HepG2 (cell line): ENCODE data around the gene HABP2. TPM values are rescaled to one million over a fixed set of nuclear protein-coding genes. Genes with fewer than 3 reads are reported as not detected.

Experiments
- ATAC-seq: fragments of 200-7000 bp; cut with Tn5 transposase; 3 replicates; pipeline ENCODE4 v1.9.1; 2020; ENCODE audit warnings: mild to moderate bottlenecking, moderate library complexity
- BruUV-seq: library from RNA; stranded (reverse); fragments of 400-500 nt; replicated peaks from 2 replicates; lab custom pipeline; 2021; lab: Mats Ljungman, UMichigan
- CTCF ChIA-PET: fragments of 300-600 bp; formaldehyde crosslinking; extraction: SDS; loops from one replicate; lab custom pipeline; 2021; ENCODE audit warnings: low total read pairs, inconsistent platforms, low intra/inter-chr PET ratio; lab: Yijun Ruan, JAX
- POLR2A ChIA-PET: fragments of 350-600 bp; sonication (Branson Sonifier 250); formaldehyde crosslinking; loops from one replicate; lab custom pipeline; 2020; ENCODE audit warnings: antibody characterized with exemption, inconsistent platforms; lab: Yijun Ruan, JAX
- DNase-seq: peaks from one replicate; pipeline ENCODE4 v3.0.0-alpha.2; 2015; ENCODE audit warnings: low spot score
- FAIRE-seq: peaks from 3 replicates; lab custom pipeline; 2011; peaks lifted over from hg19 to GRCh38; lab: Jason Lieb, UNC
- H2AFZ ChIP-seq: one replicate; pipeline ENCODE4 v1.6.1; 2011; ENCODE audit warnings: low read length, inconsistent platforms
- H3K27ac ChIP-seq: fragments of 300-600 bp; 3 replicates; pipeline ENCODE4 v1.8.0; 2011; ENCODE audit warnings: mixed run types, mild to moderate bottlenecking, mixed read lengths, low read length, inconsistent platforms; ENCODE audit not compliant: insufficient read depth; ENCODE audit errors: extremely low read length
- H3K27me3 ChIP-seq, 2 experiments: fragments of 200-600 bp in 1 of 2; 2 replicates in 1 of 2; 3 replicates in 1 of 2; pipeline versions ENCODE4 v1.6.0 to v1.8.0; 2011; ENCODE audit warnings: low read length in 2 of 2, mild to moderate bottlenecking in 2 of 2, moderate library complexity in 2 of 2, inconsistent platforms in 1 of 2; ENCODE audit not compliant: insufficient read depth in 2 of 2, control insufficient read depth in 1 of 2
- H3K36me3 ChIP-seq, 2 experiments: fragments of 200-600 bp in 1 of 2; replicated peaks in 1 of 2; 2 replicates in 1 of 2; 3 replicates in 1 of 2; pipeline versions ENCODE4 v1.5.1 to v1.8.0; 2011; ENCODE audit warnings: low read length in 2 of 2, inconsistent platforms in 1 of 2; ENCODE audit not compliant: insufficient read depth in 2 of 2, control insufficient read depth in 1 of 2
- H3K4me1 ChIP-seq: 2 replicates; pipeline ENCODE4 v1.5.1; 2012; ENCODE audit warnings: low read length, inconsistent platforms; ENCODE audit not compliant: insufficient read depth
- H3K4me2 ChIP-seq: 2 replicates; pipeline ENCODE4 v1.6.0; 2011; ENCODE audit warnings: low read depth, low read length, inconsistent platforms
- H3K4me3 ChIP-seq, 3 experiments: fragments of 200-600 bp in 1 of 3; sonication (generic), shearing (Covaris generic) in 1 of 3; replicated peaks in 1 of 3; 2 replicates each; pipeline ENCODE4 v1.5.1; 2011 to 2016; ENCODE audit warnings: low read length in 3 of 3, inconsistent platforms in 2 of 3, low read depth in 2 of 3, mild to moderate bottlenecking in 2 of 3, control low read depth in 1 of 3, mixed read lengths in 1 of 3; ENCODE audit not compliant: insufficient read depth in 1 of 3
- H3K79me2 ChIP-seq: one replicate; pipeline ENCODE4 v1.6.1; 2011; ENCODE audit warnings: low read length, inconsistent platforms; ENCODE audit not compliant: insufficient read depth
- H3K9ac ChIP-seq: 2 replicates; pipeline ENCODE4 v1.6.0; 2011; ENCODE audit warnings: mild to moderate bottlenecking, low read depth, low read length, inconsistent platforms; ENCODE audit not compliant: insufficient read depth
- H3K9me3 ChIP-seq: 2 replicates; pipeline ENCODE4 v1.5.1; 2012; ENCODE audit warnings: mild to moderate bottlenecking, low read length
- H4K20me1 ChIP-seq: 2 replicates; pipeline ENCODE4 v1.6.0; 2011; ENCODE audit warnings: inconsistent platforms, mild to moderate bottlenecking, low read length, moderate library complexity; ENCODE audit not compliant: insufficient read depth
- NFKB2 ChIP-seq: sonication (generic); formaldehyde crosslinking; IDR thresholded peaks from 2 replicates; pipeline ENCODE4 v1.4.0; 2020; ENCODE audit warnings: missing genetic modification reagents, borderline replicate concordance
- WGBS: methylation state at CpG from one replicate; pipeline ENCODE4 v1.1.6; 2017; ENCODE audit warnings: low lambda C conversion rate; 5-methylcytosine and 5-hydroxymethylcytosine counted together
- in situ Hi-C: cut with HindIII; loops from 2 replicates; pipeline ENCODE4 v1.10.0; 2017; ENCODE audit warnings: low pct_unique_long_range_greater_than_20kb; ENCODE audit not compliant: extremely low pct_ligation_motif_present
- intact Hi-C: fragments of 100-400 bp; cut with micrococcal nuclease; formaldehyde crosslinking; loops from one replicate; pipeline ENCODE4 v1.10.0; 2022; ENCODE audit not compliant: unreplicated experiment
- polyA plus RNA-seq, 8 experiments: library from polyadenylated mRNA; depleted of rRNA in 3 of 8; stranded (reverse) in 7 of 8; unstranded in 1 of 8; fragments of >200 nt; fragmentation: Illumina TruSeq in 4 of 8; extraction: Trizol in 4 of 8; gene quantifications; 2 replicates each; pipeline versions ENCODE4 v1.2.1 to v1.2.3, GENCODE V29; 2011 to 2016; ENCODE audit warnings: low read depth in 4 of 8, missing spikeins in 1 of 8, mixed read lengths in 1 of 8; ENCODE audit not compliant: insufficient read depth in 1 of 8
- total RNA-seq, 5 experiments: library from RNA; depleted of rRNA; stranded (reverse); fragments of >200 nt; fragmentation: Illumina TruSeq; extraction: Trizol; gene quantifications; 2 replicates each; pipeline ENCODE4 v1.2.3, GENCODE V29; 2016; ENCODE audit warnings: low read depth in 1 of 5
- TF ChIP-seq, protein P1 (sequence below): sonication (generic); formaldehyde crosslinking; IDR thresholded peaks from 2 replicates; pipeline ENCODE4 v1.8.1; 2023; ENCODE audit warnings: mild to moderate bottlenecking, missing genetic modification reagents
- TF ChIP-seq, protein P2 (sequence below): sonication (generic); formaldehyde crosslinking; IDR thresholded peaks from 2 replicates; pipeline ENCODE4 v1.5.0; 2020; ENCODE audit warnings: mild to moderate bottlenecking, missing genetic modification reagents

Gene HABP2
- total and polyA plus RNA-seq, 2 of the 13 experiments (the other 11 are each of a cell fraction or from before 2014, with no cell fraction given), result 0.12 to 0.13 TPM

DNA sequence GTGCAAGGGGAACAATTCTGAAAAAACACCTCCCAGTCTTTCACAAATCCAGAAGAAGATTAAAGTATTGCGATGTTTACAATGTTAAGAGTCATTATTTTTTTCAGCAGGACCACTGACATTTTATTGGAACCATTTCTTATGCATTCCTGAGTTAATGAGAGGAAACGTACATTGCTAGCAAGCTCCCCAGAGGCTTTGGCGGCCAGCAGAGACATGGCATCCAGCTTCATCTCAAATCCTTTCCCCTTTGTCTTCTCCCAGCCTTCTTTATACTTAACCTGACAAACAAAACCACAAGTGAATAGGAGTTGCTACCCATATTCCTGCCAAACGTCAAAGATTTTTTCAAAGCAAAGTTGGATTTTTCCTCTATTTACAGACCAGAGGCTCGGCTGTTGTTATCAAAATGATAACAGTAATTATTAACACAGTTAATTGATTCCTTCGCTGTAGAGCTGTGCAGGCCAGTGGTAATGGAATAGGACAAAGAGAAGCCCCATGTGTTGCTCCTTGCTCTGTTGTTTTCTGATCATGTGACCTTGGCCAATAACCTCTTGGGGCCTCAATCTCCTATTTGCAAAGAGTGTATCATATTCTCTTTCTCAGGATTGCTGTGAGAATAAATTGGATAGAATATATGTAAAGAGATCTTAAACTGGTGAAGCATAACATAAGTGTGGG, 79.0 kb downstream of the HABP2 start:
- in situ Hi-C loops, result no loop called here
- intact Hi-C loops, result no loop called here
- no peak for ATAC-seq
- H3K9me3 ChIP-seq, result no peaks in the 10 kb centered on the region
- no peak overlapping the region for H3K4me3 ChIP-seq
- H3K9ac ChIP-seq, result no peak overlapping the region
- POLR2A ChIA-PET, result no interaction called here
- H3K4me2 ChIP-seq, result no peak overlapping the region
- no peaks in the 10 kb centered on the region for H3K4me1 ChIP-seq
- no peak overlapping the region for H3K27ac ChIP-seq
- 19% methylated on average over 6 of the region's 6 CpGs for WGBS
- FAIRE-seq, result no peak
- DNase-seq, result no peak
- no peaks in the 10 kb centered on the region for H4K20me1 ChIP-seq
- H3K79me2 ChIP-seq, result no peaks in the 10 kb centered on the region
- CTCF ChIA-PET, result no interaction called here
- BruUV-seq, result no TSS peak
- peaks cover 0 to 5% of the 10 kb centered on the region in 2 experiments; a peak in 2 of 5 replicates for H3K27me3 ChIP-seq
- H2AFZ ChIP-seq, result no peak overlapping the region
- H3K36me3 ChIP-seq, result no peaks in the 10 kb centered on the region
- no peak for TF ChIP-seq NFKB2
- TF ChIP-seq, protein P1, sequence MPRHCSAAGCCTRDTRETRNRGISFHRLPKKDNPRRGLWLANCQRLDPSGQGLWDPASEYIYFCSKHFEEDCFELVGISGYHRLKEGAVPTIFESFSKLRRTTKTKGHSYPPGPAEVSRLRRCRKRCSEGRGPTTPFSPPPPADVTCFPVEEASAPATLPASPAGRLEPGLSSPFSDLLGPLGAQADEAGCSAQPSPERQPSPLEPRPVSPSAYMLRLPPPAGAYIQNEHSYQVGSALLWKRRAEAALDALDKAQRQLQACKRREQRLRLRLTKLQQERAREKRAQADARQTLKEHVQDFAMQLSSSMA (CRISPR knock-in tag), result no peak
- TF ChIP-seq, protein P2, sequence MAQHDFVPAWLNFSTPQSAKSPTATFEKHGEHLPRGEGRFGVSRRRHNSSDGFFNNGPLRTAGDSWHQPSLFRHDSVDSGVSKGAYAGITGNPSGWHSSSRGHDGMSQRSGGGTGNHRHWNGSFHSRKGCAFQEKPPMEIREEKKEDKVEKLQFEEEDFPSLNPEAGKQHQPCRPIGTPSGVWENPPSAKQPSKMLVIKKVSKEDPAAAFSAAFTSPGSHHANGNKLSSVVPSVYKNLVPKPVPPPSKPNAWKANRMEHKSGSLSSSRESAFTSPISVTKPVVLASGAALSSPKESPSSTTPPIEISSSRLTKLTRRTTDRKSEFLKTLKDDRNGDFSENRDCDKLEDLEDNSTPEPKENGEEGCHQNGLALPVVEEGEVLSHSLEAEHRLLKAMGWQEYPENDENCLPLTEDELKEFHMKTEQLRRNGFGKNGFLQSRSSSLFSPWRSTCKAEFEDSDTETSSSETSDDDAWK (CRISPR knock-in tag), result no peak

Other genes with a start within 250 kb of the HABP2 start
- gene NRAP, start 111.0 kb downstream of the HABP2 start, total RNA-seq (2016; rRNA removed; fragmentation: Illumina TruSeq; extraction: Trizol), result not detected in 2 replicates
- gene NRAP, start 111.0 kb downstream of the HABP2 start, polyA plus RNA-seq (2011; rRNA removed), result not detected in 2 replicates
- 39.3 and 64.6 TPM in 2 replicates for gene CASP7, start 126.9 kb downstream of the HABP2 start, total RNA-seq (2016; rRNA removed; fragmentation: Illumina TruSeq; extraction: Trizol)
- 11.9 and 12.2 TPM in 2 replicates for gene CASP7, start 126.9 kb downstream of the HABP2 start, polyA plus RNA-seq (2011; rRNA removed)
- gene PLEKHS1, start 198.6 kb downstream of the HABP2 start, total RNA-seq (2016; rRNA removed; fragmentation: Illumina TruSeq; extraction: Trizol), result not detected in 2 replicates
- gene PLEKHS1, start 198.6 kb downstream of the HABP2 start, polyA plus RNA-seq (2011; rRNA removed), result not detected in 2 replicates